Measurements from ENCODE around the gene TMEM161B.

GRCh38 chr5:88256872-88257271 is 11.8 kb downstream of the TMEM161B start:
- no peak for TF ChIP-seq EHMT2 (IDR thresholded peaks at IDR 0.05; ENCODE audit: low read depth)
- TF ChIP-seq ZNF302 (CRISPR knock-in tag; IDR thresholded peaks at IDR 0.05), result no peak
- TF ChIP-seq CTCF (IDR thresholded peaks at IDR 0.05), result no peak
- no peak for TF ChIP-seq RFX5 (IDR thresholded peaks at IDR 0.05)
- TF ChIP-seq MAX (IDR thresholded peaks at IDR 0.05), result no peak
- no peak for TF ChIP-seq JUN (IDR thresholded peaks at IDR 0.05)
- TF ChIP-seq POLR2A (IDR thresholded peaks at IDR 0.05; ENCODE audit: low read length), result no peak
- no peak for TF ChIP-seq ZSCAN20 (CRISPR knock-in tag; IDR thresholded peaks at IDR 0.05)
- no peak for TF ChIP-seq USF2 (IDR thresholded peaks at IDR 0.05)
